RWPE1 (cell line): ENCODE measurements around the gene CDK19.

ENCODE experiments used
- CTCF ChIA-PET: fragments of 350-600 bp; sonication (Branson Sonifier 250); formaldehyde crosslinking; extraction: SDS; loops from one replicate; lab custom pipeline; 2021; lab: Yijun Ruan, JAX
- POLR2A ChIA-PET: fragments of 400-600 bp; formaldehyde crosslinking; extraction: SDS; loops from one replicate; lab custom pipeline; 2020; ENCODE audit warnings: antibody characterized with exemption; ENCODE audit not compliant: low non-redundant PET; lab: Yijun Ruan, JAX
- DNase-seq: peaks from one replicate; pipeline ENCODE4 v3.0.0; 2012; ENCODE audit warnings: low spot score
- H3K27ac ChIP-seq: fragments of 450-650 bp; 2 replicates; pipeline ENCODE4 v1.5.1; 2017
- CTCF ChIP-seq: fragments of 450-650 bp; conservative IDR thresholded peaks from 2 replicates; pipeline ENCODE4 v1.5.1; 2017; ENCODE audit warnings: low read depth, mild to moderate bottlenecking

CDK19 gene

DNA sequence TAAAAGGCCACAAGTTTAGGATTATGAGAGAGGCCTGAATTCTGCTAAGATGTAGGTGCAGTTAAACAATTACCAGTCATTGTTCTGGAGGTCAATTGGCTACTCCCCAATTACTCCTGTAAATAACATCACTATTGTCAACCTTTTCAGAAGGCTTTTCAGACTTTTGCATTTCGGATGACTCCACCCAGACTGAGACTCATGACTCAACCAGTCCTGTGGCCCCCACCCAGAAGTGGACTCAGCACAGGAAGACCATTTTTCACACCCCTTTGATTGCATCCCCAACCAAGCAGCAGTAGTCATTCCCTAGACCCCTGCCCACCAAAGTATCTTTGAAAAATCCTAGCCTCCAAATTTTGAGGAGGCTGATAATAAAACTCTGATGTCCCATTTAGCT is 199.5 kb downstream of the CDK19 start:
- H3K27ac ChIP-seq = no peak overlapping the region
- DNase-seq = no peak
- ChIA-PET CTCF (no interaction called here), POLR2A (no interaction called here)
- no peak for TF ChIP-seq CTCF

GRCh38 chr6:110614586-110614985 is 200.7 kb downstream of the CDK19 start:
- TF ChIP-seq CTCF = no peak
- no peak for DNase-seq
- ChIA-PET CTCF (no interaction called here), POLR2A (no interaction called here)
- no peak overlapping the region for H3K27ac ChIP-seq

DNA sequence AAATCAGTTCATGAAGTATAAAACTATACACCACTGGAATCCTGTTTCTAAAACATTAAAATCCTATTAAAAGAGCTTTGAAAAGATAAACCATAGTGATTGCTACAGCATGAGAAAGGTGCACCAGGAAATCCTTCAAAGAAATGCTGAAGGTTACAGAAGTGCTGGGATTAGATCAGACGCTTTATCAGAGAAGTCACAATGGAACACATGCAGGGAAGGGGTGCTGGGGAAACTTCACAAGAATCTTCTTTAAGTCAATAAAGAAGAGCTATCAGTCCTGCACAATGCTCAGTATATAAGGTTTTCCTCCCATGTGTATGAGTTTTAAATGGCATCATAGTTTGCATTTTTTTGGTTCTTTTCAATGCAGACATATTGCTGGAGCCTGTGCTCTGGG is 201.2 kb downstream of the CDK19 start:
- no peak overlapping the region for H3K27ac ChIP-seq
- ChIA-PET CTCF (no interaction called here), POLR2A (no interaction called here)
- DNase-seq = no peak
- no peak for TF ChIP-seq CTCF

DNA sequence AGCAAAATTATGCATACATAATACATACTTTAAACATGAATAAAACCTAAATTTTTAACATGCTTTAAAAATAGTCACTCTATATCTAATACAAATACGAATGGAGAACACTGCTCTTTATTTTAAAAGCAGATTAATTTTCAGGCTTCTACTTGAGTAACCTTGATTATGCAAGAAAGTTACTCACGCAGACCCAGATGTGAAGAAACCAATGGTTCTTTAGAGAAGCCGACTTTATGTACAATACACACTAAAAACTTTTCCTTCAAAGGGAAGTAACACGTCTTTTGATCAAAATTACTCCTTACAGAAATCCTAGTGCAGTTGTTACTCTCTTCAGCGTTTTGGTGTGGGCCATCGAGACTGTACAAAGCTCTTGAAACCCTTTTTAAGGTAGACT is 201.9 kb downstream of the CDK19 start:
- no peak for TF ChIP-seq CTCF
- DNase-seq = no peak
- H3K27ac ChIP-seq = no peak overlapping the region
- CTCF ChIA-PET = interaction anchor here (0.7 kb wide), 1 partner anchor 167 kb away, joined by 3 read pairs; no protein-coding TSS in a partner anchor
- POLR2A ChIA-PET = no interaction called here

GRCh38 chr6:110612298-110612697 is 203.0 kb downstream of the CDK19 start:
- ChIA-PET POLR2A (no interaction called here), CTCF (no interaction called here)
- DNase-seq = no peak
- TF ChIP-seq CTCF = no peak
- no peak overlapping the region for H3K27ac ChIP-seq

- ChIA-PET POLR2A (no interaction called here), CTCF (no interaction called here)
- DNase-seq = no peak
- no peak for TF ChIP-seq CTCF
- no peak overlapping the region for H3K27ac ChIP-seq
These were observed 206.2 kb downstream of the CDK19 start for GRCh38 chr6:110609101-110609500.

DNA sequence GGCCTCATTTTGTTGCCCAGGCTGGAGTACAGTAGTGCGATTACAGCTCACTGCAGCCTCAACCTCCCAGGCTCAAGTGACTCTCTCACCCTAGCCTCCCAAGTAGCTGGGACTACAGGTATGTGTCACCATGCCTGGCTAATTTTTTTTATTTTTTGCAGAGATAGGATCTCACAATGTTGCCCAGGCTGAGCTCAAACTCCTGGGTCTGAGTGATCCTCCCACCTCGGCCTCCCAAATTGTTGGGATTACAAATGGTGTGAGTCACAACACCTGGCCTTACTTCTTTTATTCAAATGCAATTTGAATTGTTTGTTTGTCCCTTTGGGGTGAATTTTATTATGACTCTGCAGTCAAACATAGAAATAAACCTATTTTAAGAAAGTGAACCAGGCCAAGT is 207.1 kb downstream of the CDK19 start:
- no peak for DNase-seq
- no peak overlapping the region for H3K27ac ChIP-seq
- ChIA-PET CTCF (interaction anchor here (0.7 kb wide), 2 partner anchors 208 to 1012 kb away, joined by 4 read pairs; no protein-coding TSS in a partner anchor), POLR2A (no interaction called here)
- no peak for TF ChIP-seq CTCF
